ENCODE measurements around the gene LAMA4. TPM values are rescaled to one million over a fixed set of nuclear protein-coding genes. Genes with fewer than 3 reads are reported as not detected.

Gene LAMA4
- total RNA-seq, 3 donors from 2014 or later = 15.9 to 101 (median 37.0) TPM

DNA sequence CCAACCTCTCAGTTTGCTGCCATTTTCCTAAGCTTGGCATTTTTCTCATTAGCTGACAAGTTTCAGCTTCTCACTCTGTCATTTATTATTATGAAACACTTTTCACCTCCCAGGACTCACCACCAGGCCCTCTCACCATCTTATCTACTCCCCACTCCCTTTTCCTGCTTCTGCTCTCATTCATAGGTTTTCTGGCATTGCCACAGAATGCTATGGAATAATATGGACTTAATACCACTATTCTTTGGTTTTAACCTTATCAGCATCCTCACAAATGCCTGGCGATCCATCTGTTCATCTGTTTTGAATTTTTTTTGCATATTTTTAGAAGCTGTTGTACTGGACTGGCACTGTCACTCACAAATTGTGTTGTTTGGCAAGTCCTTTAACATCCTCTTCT is 16.4 kb upstream of the LAMA4 start:
- ATAC-seq (no peak), DNase-seq (no peak)
- H3K4me3 ChIP-seq = no peak overlapping the region
- no peaks in the 10 kb centered on the region for H3K36me3 ChIP-seq (ENCODE audit: low read depth)
- TF ChIP-seq, protein P1, sequence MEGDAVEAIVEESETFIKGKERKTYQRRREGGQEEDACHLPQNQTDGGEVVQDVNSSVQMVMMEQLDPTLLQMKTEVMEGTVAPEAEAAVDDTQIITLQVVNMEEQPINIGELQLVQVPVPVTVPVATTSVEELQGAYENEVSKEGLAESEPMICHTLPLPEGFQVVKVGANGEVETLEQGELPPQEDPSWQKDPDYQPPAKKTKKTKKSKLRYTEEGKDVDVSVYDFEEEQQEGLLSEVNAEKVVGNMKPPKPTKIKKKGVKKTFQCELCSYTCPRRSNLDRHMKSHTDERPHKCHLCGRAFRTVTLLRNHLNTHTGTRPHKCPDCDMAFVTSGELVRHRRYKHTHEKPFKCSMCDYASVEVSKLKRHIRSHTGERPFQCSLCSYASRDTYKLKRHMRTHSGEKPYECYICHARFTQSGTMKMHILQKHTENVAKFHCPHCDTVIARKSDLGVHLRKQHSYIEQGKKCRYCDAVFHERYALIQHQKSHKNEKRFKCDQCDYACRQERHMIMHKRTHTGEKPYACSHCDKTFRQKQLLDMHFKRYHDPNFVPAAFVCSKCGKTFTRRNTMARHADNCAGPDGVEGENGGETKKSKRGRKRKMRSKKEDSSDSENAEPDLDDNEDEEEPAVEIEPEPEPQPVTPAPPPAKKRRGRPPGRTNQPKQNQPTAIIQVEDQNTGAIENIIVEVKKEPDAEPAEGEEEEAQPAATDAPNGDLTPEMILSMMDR (IDR thresholded peaks at IDR 0.05) = no peak
- H3K4me1 ChIP-seq (ENCODE audit: low read depth) = no peaks in the 10 kb centered on the region
- intact Hi-C loops (cut with DNase I, micrococcal nuclease) = no loop called here
- no peaks in the 10 kb centered on the region for H3K9me3 ChIP-seq

DNA sequence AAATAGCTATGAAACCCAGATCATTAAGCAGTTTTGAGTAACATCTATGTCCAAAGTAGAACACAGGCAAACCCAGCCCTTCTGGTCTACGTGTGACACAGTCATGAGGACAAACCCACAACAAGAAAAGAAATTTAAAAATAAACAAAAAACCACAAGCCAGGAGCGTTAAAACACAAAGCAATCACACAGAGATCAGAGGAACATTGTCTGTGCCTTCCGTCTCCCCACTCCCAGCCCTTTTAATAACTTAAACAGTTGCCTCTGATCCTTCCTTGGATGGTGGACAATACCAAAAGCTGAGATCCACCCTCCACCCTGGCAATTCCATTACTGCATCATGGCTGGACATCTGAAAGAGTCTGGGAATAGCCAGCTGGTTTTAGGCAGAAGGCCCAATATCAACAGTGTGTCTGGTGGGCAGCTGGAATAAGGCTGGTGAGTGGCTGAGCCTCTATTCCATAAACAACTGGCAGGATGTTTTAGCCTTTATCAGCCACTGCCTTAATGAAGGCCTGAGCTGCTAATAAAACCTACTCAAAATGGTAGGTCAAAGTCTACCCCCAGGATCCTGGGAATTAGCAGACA is 15.7 kb upstream of the LAMA4 start:
- H3K9me3 ChIP-seq = no peaks in the 10 kb centered on the region
- TF ChIP-seq, protein P1 (IDR thresholded peaks at IDR 0.05) = no peak
- H3K4me1 ChIP-seq (ENCODE audit: low read depth) = no peaks in the 10 kb centered on the region
- no peak for ATAC-seq
- no peak for DNase-seq
- H3K36me3 ChIP-seq (ENCODE audit: low read depth) = no peaks in the 10 kb centered on the region
- intact Hi-C loops (cut with DNase I, micrococcal nuclease) = no loop called here
- H3K4me3 ChIP-seq = no peak overlapping the region

DNA sequence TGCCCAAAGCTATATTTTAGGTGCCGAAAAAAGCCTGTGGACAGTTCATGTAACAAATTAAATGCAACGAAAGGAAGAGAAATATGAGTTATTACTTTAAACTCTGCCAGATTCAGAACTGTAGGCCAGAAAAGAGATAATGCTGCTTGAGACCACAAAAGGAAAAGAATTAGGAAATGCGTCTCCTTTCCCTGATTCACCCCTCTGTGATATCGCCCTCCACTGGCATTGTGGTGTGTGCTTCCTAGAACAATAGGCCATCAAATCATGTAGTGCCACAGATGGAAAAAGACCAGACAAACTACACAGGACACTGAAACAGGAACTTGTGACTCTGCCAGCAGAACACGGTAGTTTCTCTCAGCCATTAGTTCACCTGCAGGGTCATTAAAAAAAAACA is 14.7 kb upstream of the LAMA4 start:
- H3K36me3 ChIP-seq (ENCODE audit: low read depth) = no peaks in the 10 kb centered on the region
- TF ChIP-seq, protein P1 (IDR thresholded peaks at IDR 0.05) = no peak
- H3K4me1 ChIP-seq (ENCODE audit: low read depth) = no peaks in the 10 kb centered on the region
- intact Hi-C loops (cut with DNase I, micrococcal nuclease) = no loop called here
- H3K9me3 ChIP-seq = no peaks in the 10 kb centered on the region
- DNase-seq = no peak
- no peak for ATAC-seq
- H3K4me3 ChIP-seq = no peak overlapping the region

DNA sequence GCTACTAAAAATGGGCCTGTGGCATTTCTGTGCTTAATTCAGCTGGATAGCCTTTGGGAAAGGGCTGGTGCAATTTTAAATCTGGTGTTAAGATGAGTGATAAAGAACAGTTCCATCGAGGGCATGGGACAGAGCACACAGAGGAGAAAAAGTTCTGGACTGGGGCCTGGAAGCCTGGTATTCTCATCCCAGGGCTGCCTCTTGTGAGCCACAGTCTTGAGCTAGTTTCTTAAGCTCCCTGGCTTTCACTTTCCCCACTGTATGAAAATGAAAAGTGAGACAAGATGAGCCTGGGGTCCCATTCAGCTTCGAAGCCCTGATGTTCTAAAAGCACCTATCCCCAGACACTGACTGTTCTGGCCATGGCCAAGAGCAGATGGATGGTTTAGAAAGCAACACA is 14.3 kb upstream of the LAMA4 start:
- TF ChIP-seq, protein P1 (IDR thresholded peaks at IDR 0.05) = no peak
- ATAC-seq = no peak
- no peaks in the 10 kb centered on the region for H3K36me3 ChIP-seq (ENCODE audit: low read depth)
- H3K4me3 ChIP-seq = no peak overlapping the region
- no peaks in the 10 kb centered on the region for H3K4me1 ChIP-seq (ENCODE audit: low read depth)
- no peak for DNase-seq
- H3K9me3 ChIP-seq = no peaks in the 10 kb centered on the region
- intact Hi-C loops (cut with DNase I, micrococcal nuclease) = no loop called here

DNA sequence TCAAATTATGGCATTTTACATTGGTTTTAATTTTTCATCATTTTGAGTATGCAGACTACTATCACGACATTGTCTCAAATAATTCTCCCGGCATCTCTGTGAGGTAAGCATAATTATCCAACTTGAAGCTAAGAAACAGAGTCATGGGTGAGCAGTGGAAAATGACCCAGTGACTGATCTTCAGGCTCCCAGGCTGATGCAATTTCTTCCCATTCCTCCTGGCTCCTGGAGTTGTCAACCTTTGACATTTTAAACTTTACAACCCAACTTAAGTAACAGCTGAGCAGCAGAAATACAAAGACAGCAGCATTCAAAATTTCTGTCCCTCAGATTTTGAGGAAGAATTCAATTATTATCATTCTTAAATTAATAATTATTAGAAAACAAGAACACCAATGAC is 13.7 kb upstream of the LAMA4 start:
- Histone ChIP-seq H3K36me3 (ENCODE audit: low read depth) (no peaks in the 10 kb centered on the region), H3K4me3 (no peak overlapping the region), H3K9me3 (no peaks in the 10 kb centered on the region), H3K4me1 (ENCODE audit: low read depth) (no peaks in the 10 kb centered on the region)
- TF ChIP-seq, protein P1 (IDR thresholded peaks at IDR 0.05) = no peak
- DNase-seq = no peak
- no peak for ATAC-seq
- intact Hi-C loops (cut with DNase I, micrococcal nuclease) = no loop called here

DNA sequence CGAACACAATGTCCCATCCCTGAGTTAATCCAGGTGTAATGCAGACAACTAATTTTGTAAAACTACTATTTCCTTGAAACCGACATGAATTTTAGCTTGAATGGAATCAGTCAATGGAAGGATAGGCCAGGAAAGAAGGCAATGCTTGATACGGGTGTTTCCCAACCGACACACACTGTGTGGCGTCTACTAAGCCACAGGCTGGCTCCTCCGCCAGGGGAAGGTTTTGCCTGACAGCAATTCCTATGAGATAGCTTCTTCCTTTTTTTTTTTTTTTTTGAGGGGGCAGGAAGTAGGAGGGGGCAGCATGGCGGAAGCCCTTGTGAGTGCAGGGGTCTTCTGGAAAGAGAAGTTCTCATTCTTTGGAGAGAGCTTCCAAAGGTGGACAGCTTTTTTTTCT is 12.0 kb upstream of the LAMA4 start:
- Histone ChIP-seq H3K4me1 (ENCODE audit: low read depth) (no peaks in the 10 kb centered on the region), H3K36me3 (ENCODE audit: low read depth) (no peaks in the 10 kb centered on the region), H3K4me3 (no peak overlapping the region), H3K9me3 (no peaks in the 10 kb centered on the region)
- intact Hi-C loops (cut with DNase I, micrococcal nuclease) = no loop called here
- TF ChIP-seq, protein P1 (IDR thresholded peaks at IDR 0.05) = no peak
- DNase-seq = no peak
- no peak for ATAC-seq

Data from mucosa of descending colon (tissue), 3 donors.